Memory B cell (primary cell): ENCODE results near the gene OGFRL1.

Experiments
- ATAC-seq: fragments of 150-1000 bp; cut with Tn5 transposase; 2 replicates; pipeline ENCODE4 v1.10.0; 2021; ENCODE audit warnings: low read depth, mild to moderate bottlenecking, moderate library complexity
- DNase-seq, 2 donors: peaks; one replicate each; pipeline ENCODE4 v3.0.0; 2022; ENCODE audit warnings: low spot score in 2 of 2
- H3K27ac Mint-ChIP-seq: one replicate; pipeline ENCODE4 v1.8.0; 2022; ENCODE audit warnings: mild to moderate bottlenecking, moderate library complexity, mixed read lengths
- H3K27me3 Mint-ChIP-seq: one replicate; pipeline ENCODE4 v1.8.0; 2022; ENCODE audit warnings: mixed read lengths
- H3K36me3 Mint-ChIP-seq: one replicate; pipeline ENCODE4 v1.8.0; 2022; ENCODE audit warnings: mild to moderate bottlenecking, mixed read lengths
- H3K4me1 Mint-ChIP-seq: one replicate; pipeline ENCODE4 v1.8.0; 2022; ENCODE audit warnings: mixed read lengths
- H3K4me3 Mint-ChIP-seq: one replicate; pipeline ENCODE4 v1.8.0; 2022; ENCODE audit warnings: mild to moderate bottlenecking, moderate library complexity, mixed read lengths
- H3K9me3 Mint-ChIP-seq: one replicate; pipeline ENCODE4 v1.8.0; 2022; ENCODE audit warnings: mixed read lengths

The OGFRL1 gene

DNA sequence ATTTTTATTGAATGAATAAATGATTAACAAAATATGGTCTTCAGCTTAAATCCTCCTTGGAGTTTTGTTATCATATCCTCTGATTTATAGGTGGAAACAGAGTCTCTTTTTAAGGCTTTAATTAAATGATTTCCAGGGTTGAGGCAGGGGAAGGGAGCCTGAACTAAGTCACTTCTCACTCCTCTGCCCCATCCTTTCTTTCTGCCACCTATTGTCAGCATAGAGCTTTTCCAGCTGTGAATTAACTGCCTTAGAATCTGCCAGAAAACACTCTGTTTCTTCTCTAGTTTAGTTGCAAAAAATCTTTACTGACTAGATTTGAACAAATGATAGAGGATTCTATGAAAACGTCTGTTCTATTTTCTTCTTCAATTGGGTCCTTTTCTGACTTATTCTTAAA lies 9.8 kb downstream of the OGFRL1 start:
- H3K27ac Mint-ChIP-seq: no peak overlapping the region
- H3K4me3 Mint-ChIP-seq: no peak overlapping the region
- H3K9me3 Mint-ChIP-seq: no peaks in the 10 kb centered on the region
- DNase-seq (no peak), ATAC-seq (no peak)
- no peaks in the 10 kb centered on the region for H3K27me3 Mint-ChIP-seq
- H3K36me3 Mint-ChIP-seq: peaks cover 43% of the 10 kb centered on the region
- H3K4me1 Mint-ChIP-seq: peaks cover 2% of the 10 kb centered on the region

DNA sequence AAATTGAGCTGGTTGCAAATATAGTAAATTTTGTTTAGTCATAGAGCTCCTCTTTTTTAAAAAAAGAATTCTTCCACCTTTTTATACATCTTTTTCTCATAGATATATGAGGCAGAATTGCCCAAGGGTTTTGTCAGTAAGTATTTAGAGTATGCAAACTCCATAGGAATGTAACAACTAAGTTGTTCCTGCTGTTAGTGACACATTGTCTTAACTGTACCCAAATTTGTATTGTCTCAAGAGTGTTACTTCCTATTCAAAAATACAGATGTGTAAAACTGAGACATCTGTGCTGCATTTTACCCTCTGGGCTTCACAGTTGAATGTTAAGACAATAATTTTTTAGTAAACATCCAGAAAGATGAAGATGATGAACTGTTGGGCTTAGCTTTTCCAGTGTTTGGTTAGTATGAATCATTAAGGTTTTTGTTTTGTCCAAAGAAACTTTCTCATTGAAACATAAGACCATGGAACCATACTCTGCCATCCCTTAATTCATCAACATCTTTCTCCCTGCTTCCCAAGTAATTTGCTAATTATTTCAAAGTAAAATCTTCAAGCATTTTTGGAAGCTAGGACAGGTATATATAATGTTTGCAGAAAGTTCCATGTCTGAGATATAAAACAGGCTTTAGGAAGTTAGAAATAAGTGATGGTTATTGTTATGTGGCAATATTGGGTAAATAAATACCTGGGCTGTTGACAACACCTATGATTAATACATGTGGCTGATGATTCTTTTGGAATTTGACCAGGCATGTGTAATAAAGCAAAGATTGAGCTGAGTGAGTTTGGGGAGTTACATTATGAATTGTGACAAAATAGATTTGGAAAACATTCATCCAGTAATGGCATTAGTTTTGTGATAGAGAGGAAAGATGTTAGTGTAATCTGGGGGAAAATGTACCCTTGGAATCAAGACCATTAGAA lies 11.2 kb downstream of the OGFRL1 start:
- ATAC-seq: no peak
- DNase-seq: no peak
- H3K36me3 Mint-ChIP-seq: peaks cover 32% of the 10 kb centered on the region
- H3K9me3 Mint-ChIP-seq: no peaks in the 10 kb centered on the region
- H3K27ac Mint-ChIP-seq: no peak overlapping the region
- H3K4me3 Mint-ChIP-seq: no peak overlapping the region
- H3K27me3 Mint-ChIP-seq: no peaks in the 10 kb centered on the region
- H3K4me1 Mint-ChIP-seq: peaks cover 2% of the 10 kb centered on the region

DNA sequence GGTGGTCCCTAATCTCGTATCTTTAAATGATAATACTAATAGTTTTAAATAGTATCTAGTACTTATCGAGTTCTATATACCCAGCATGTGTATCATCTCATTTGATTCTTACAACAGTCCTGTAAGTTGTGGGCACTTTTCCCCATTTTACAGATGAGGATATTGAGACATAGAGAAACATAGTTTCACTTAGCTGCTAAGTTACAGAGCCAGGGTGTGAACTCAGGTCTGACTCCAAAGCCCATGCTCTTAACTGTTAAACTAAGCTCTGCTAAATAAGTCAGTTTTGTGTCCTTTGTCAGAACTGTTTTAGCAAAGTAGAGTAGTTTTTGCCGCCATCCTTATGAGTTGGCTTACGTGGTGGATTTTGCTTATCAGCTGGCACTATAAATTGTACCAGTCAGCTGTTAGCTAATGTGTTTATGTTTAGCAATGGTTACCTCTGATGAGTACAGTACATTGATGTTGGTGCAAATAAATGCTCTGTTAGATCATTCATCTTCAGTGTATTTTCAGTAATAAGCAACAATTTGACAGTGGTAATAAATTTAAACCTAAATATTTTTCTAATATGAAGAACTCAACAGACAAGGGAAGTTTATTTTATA lies 12.1 kb downstream of the OGFRL1 start:
- Mint-ChIP-seq H3K27me3 (no peaks in the 10 kb centered on the region), H3K36me3 (peaks cover 27% of the 10 kb centered on the region), H3K9me3 (no peaks in the 10 kb centered on the region), H3K4me1 (peaks cover 2% of the 10 kb centered on the region), H3K27ac (no peak overlapping the region), H3K4me3 (no peak overlapping the region)
- ATAC-seq (no peak), DNase-seq (no peak)

GRCh38 chr6:71301546-71301945 lies 12.9 kb downstream of the OGFRL1 start:
- no peak overlapping the region for H3K4me3 Mint-ChIP-seq
- DNase-seq: no peak
- H3K9me3 Mint-ChIP-seq: no peaks in the 10 kb centered on the region
- no peak overlapping the region for H3K27ac Mint-ChIP-seq
- no peaks in the 10 kb centered on the region for H3K27me3 Mint-ChIP-seq
- peaks cover 26% of the 10 kb centered on the region for H3K36me3 Mint-ChIP-seq
- peaks cover 2% of the 10 kb centered on the region for H3K4me1 Mint-ChIP-seq
- ATAC-seq: no peak

DNA sequence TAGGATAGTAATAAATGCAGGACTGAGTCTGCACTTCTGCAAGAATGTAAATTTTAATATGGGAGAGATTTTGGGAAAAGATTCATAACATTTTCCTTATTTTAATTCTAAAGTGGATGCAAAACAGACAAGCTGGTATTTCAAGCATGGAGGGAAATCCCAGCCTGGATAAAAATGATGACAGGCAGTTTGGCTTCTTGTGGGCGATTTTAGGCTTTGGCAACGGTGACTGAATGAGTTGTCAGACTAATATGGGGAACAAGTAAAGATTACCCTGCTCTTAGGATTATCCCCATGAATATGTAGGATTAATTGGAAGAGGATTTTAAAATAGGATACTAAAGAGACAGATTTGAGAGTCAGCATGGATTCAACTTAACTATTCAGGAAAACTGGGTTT lies 21.0 kb downstream of the OGFRL1 start:
- no peak overlapping the region for H3K27ac Mint-ChIP-seq
- no peak overlapping the region for H3K4me3 Mint-ChIP-seq
- H3K27me3 Mint-ChIP-seq: peaks cover 3% of the 10 kb centered on the region
- DNase-seq (no peak), ATAC-seq (no peak)
- H3K36me3 Mint-ChIP-seq: no peaks in the 10 kb centered on the region
- H3K9me3 Mint-ChIP-seq: no peaks in the 10 kb centered on the region
- H3K4me1 Mint-ChIP-seq: peaks cover 3% of the 10 kb centered on the region

- no peak overlapping the region for H3K4me3 Mint-ChIP-seq
- DNase-seq: no peak
- peaks cover 3% of the 10 kb centered on the region for H3K4me1 Mint-ChIP-seq
- H3K27me3 Mint-ChIP-seq: peaks cover 3% of the 10 kb centered on the region
- ATAC-seq: no peak
- H3K27ac Mint-ChIP-seq: no peak overlapping the region
- no peaks in the 10 kb centered on the region for H3K36me3 Mint-ChIP-seq
- no peaks in the 10 kb centered on the region for H3K9me3 Mint-ChIP-seq
These were observed 21.6 kb downstream of the OGFRL1 start for GRCh38 chr6:71310261-71310660.

GRCh38 chr6:71312089-71312488 lies 23.5 kb downstream of the OGFRL1 start:
- no peak for DNase-seq
- no peaks in the 10 kb centered on the region for H3K36me3 Mint-ChIP-seq
- ATAC-seq: no peak
- no peaks in the 10 kb centered on the region for H3K9me3 Mint-ChIP-seq
- H3K27me3 Mint-ChIP-seq: peaks cover 3% of the 10 kb centered on the region
- H3K27ac Mint-ChIP-seq: no peak overlapping the region
- H3K4me1 Mint-ChIP-seq: peaks cover 3% of the 10 kb centered on the region
- H3K4me3 Mint-ChIP-seq: no peak overlapping the region

- Mint-ChIP-seq H3K4me1 (no peaks in the 10 kb centered on the region), H3K36me3 (no peaks in the 10 kb centered on the region), H3K27me3 (no peaks in the 10 kb centered on the region), H3K4me3 (no peak overlapping the region), H3K9me3 (no peaks in the 10 kb centered on the region), H3K27ac (no peak overlapping the region)
- no peak for ATAC-seq
- DNase-seq: no peak
These were observed 28.8 kb downstream of the OGFRL1 start for GRCh38 chr6:71317441-71317840.

DNA sequence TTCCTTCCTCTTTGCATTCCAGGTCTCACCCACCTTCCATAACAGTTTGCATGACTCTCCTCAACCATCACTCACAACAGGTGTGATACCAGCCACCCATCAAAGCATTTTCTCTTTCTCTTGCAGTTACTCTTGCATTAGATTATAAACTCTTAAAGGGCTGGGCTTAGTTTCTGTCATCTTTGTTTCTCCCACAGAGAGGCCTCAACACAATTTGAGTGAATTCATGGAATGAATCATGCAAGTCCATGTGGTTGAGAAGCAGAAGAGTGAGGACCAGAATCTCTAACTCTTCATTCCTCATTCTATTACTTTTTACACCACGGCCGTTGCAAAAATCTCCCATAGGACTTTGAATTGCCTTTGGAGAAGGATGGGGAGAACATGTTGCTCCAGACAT lies 31.4 kb downstream of the OGFRL1 start:
- DNase-seq: no peak
- no peak overlapping the region for H3K4me3 Mint-ChIP-seq
- no peaks in the 10 kb centered on the region for H3K36me3 Mint-ChIP-seq
- no peak for ATAC-seq
- H3K27ac Mint-ChIP-seq: no peak overlapping the region
- H3K27me3 Mint-ChIP-seq: no peaks in the 10 kb centered on the region
- no peaks in the 10 kb centered on the region for H3K9me3 Mint-ChIP-seq
- no peaks in the 10 kb centered on the region for H3K4me1 Mint-ChIP-seq

DNA sequence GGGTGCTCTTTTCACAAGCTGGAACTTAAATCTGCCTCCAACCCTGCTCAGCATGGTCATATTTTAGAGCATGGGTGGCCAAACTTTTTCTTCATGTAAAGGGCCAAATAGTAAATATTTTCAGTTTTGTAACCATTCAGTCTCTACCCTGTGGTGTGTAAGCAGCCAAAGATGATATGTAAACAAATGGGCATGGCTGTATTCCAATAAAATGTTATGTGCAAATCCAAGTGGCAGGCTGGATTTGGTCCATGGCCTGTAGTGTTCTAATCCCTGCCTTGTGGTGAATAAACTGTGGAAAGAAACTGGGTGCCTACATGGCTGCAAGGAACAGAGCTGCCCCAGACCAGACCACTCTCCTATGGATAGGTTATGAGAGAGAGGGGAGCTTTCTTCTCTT lies 32.7 kb downstream of the OGFRL1 start:
- Mint-ChIP-seq H3K9me3 (no peaks in the 10 kb centered on the region), H3K4me1 (no peaks in the 10 kb centered on the region), H3K36me3 (no peaks in the 10 kb centered on the region), H3K4me3 (no peak overlapping the region), H3K27me3 (no peaks in the 10 kb centered on the region), H3K27ac (no peak overlapping the region)
- ATAC-seq (no peak), DNase-seq (no peak)

DNA sequence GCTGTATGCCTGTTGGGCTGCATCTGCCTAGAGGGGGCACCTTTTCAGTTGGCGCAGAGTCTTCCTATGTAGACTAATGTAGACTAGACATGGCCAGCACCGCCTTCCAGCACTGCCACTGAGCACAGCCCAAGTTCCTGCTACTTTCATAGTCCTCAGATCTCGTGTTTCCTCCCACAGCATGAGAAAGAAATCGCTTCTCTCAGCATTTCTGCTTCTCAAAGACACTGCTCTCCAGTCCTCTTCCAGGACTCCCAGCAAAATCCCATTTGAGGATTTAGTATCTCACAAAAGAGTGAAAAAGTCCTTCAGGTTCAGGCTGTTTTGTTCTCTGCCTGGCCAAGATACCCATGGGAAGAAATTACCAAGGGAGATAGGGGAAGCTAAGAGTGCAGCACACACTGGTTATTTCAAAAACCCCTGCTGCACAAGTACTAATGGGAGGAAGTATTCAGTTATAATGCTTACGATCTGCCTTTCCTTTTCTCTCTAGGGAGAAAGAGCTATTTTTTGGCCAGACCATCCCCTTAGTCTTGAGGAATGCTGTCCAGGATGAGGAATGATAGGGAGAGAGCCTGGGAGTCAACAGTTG lies 35.7 kb downstream of the OGFRL1 start:
- Mint-ChIP-seq H3K4me3 (no peak overlapping the region), H3K9me3 (no peaks in the 10 kb centered on the region), H3K27me3 (peaks cover 5% of the 10 kb centered on the region), H3K4me1 (no peaks in the 10 kb centered on the region), H3K36me3 (no peaks in the 10 kb centered on the region), H3K27ac (no peak overlapping the region)
- DNase-seq (no peak), ATAC-seq (no peak)

DNA sequence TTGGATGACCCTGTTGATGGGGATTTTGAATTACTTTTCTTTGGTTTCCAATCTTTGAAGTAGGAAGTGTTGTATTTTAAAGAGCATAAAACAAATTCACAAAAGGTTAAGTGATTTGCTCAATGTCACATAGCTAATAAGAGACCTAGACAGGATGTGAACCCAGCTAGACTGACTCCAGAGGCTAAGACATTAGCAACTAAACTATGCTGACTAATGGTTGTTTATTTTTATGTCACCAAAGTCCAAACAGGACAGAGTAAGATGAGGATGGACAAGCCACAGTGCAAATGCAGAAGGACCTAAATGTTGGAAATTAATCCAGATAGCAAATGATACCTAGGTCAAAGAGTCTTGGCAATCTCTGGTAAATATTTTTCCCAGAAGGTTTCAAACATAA lies 38.0 kb downstream of the OGFRL1 start:
- Mint-ChIP-seq H3K9me3 (no peaks in the 10 kb centered on the region), H3K36me3 (no peaks in the 10 kb centered on the region), H3K4me3 (no peak overlapping the region), H3K4me1 (no peaks in the 10 kb centered on the region), H3K27ac (no peak overlapping the region), H3K27me3 (peaks cover 6% of the 10 kb centered on the region)
- DNase-seq (no peak), ATAC-seq (no peak)

DNA sequence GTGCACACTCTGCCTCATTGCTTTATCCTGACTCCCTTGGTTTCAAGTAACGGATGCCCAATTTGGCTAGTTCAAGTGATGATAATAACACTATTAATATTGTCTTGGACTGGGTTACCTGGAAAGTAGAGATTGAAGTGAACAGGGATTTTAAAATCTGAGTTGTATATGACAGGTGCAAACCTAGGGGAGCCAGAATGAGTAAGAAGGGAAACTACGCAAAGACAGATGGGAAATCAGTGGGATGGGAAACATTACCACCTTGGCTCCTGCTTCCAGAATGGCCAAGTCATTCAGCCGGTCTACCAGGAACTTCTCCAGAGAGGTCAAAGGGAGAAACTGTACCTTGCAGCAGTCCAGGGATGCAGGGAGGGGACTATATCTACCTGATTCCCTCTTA lies 41.9 kb downstream of the OGFRL1 start:
- no peak for ATAC-seq
- peaks cover 6% of the 10 kb centered on the region for H3K27me3 Mint-ChIP-seq
- no peak for DNase-seq
- H3K4me3 Mint-ChIP-seq: no peak overlapping the region
- H3K36me3 Mint-ChIP-seq: no peaks in the 10 kb centered on the region
- no peak overlapping the region for H3K27ac Mint-ChIP-seq
- H3K9me3 Mint-ChIP-seq: no peaks in the 10 kb centered on the region
- no peaks in the 10 kb centered on the region for H3K4me1 Mint-ChIP-seq

GRCh38 chr6:71332012-71332411 lies 43.4 kb downstream of the OGFRL1 start:
- no peaks in the 10 kb centered on the region for H3K4me1 Mint-ChIP-seq
- no peaks in the 10 kb centered on the region for H3K9me3 Mint-ChIP-seq
- no peak overlapping the region for H3K27ac Mint-ChIP-seq
- H3K36me3 Mint-ChIP-seq: no peaks in the 10 kb centered on the region
- H3K4me3 Mint-ChIP-seq: no peak overlapping the region
- peaks cover 6% of the 10 kb centered on the region for H3K27me3 Mint-ChIP-seq
- ATAC-seq: no peak
- no peak for DNase-seq
